GM18505 (cell line): ENCODE results near the gene ELOVL2.

Experiments
- ATAC-seq: cut with Tn5 transposase; IDR thresholded peaks from one replicate; pipeline ENCODE4 v1.9.1; 2021; ENCODE audit not compliant: unreplicated experiment
- POLR2A ChIP-seq: IDR thresholded peaks from 4 replicates; pipeline ENCODE4 v1.6.1; 2011; ENCODE audit warnings: borderline replicate concordance; ENCODE audit not compliant: insufficient read depth, insufficient read length; ENCODE audit errors: extremely low read depth

ELOVL2 gene

GRCh38 chr6:11042025-11042749, 1.9 kb downstream of the ELOVL2 start:
- ATAC-seq, result no peak
- TF ChIP-seq POLR2A, result no peak

DNA sequence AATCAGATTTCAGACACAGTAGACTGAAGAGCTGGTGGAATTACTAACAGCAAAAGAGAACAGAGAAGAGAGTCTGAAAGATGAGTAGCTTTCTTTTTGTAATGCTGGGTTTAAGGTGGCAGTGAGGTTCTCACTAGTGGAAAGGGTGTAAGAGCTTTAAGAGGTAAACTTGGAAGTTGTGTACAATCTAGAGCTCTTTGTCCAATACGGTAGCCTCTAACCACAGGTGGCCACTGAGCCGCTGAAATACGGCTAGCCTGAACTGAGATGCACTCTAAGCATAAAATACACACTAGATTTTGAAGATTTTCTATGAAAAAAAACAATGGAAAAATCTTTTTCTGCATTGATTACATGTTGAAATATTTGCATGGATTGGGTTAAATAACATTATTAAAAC, 4.0 kb downstream of the ELOVL2 start:
- TF ChIP-seq POLR2A, result no peak
- no peak for ATAC-seq

DNA sequence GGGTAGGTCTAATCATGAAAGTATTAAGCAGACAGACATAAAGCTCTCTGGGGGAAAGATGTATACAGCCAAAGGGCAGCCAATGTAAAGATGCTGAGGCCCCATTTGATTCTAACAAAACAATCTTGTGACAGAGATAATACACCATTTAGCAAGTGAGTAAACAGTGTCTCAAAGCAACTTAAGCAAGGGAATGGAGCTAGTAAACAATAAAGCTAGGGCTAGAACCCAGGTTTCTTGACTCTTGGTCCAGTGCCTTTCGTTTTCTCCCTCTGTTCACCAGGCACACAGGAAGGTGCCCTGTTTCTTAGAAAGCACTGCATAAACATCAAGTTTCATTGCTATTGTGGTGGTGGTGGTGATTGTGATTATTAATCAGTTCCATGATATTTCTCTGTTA, 5.1 kb downstream of the ELOVL2 start:
- TF ChIP-seq POLR2A, result no peak
- no peak for ATAC-seq

GRCh38 chr6:11036977-11037430, 7.1 kb downstream of the ELOVL2 start:
- TF ChIP-seq POLR2A, result no peak
- ATAC-seq, result no peak

DNA sequence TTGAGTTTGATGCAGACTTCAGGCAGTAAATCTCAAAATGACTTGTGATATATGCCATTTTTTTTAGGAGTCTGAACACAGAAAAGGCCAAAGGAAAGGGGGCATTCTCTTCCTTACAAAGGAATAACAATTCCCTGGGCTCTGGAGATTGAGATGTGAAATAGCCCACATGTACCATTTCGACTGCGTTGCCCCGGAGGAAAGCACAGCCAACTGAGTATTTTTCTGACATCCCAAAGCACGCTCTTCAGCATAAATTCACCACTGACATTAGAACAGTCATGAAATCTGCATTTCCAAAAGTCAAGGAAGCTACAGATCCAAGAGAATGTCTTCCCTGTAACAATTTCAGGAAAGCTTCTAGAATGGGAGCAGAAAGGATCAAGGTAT, 7.8 kb downstream of the ELOVL2 start:
- no peak for TF ChIP-seq POLR2A
- no peak for ATAC-seq

DNA sequence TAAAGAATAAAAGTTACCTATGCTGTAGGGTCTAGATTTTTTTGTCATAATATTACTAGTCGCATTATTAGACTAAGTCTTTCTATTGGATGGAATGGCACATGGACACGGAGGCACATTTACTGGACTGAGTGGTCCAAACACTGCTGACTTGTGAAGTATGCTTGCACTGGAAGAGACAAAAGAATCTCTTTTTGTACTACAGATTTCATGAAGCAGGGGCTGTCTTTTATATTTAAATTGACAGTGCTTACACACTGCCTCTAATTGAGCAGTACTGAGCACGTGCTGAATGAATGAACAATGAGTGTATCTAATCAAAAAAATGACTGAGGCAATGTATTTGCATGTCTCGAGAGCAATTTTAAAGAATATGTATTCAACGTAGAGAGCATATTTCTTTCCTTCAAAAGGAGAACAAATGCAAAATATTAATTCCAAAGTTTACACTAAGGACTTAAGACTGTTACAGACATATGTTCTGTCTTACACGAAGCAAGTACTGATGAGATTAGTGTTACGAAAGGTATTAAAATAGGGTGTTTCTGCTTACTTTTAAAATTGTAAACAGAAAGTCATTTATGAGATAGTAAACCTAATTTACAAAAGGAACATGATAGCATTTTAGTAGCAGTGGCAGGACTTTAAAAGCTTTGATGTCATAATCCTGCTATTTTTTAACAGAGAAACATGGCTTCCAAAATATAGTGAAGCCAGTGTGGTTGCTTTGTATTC, 8.3 kb downstream of the ELOVL2 start:
- no peak for ATAC-seq
- no peak for TF ChIP-seq POLR2A

- no peak for ATAC-seq
- TF ChIP-seq POLR2A, result no peak
These were observed 10.3 kb downstream of the ELOVL2 start for GRCh38 chr6:11033825-11034224.

DNA sequence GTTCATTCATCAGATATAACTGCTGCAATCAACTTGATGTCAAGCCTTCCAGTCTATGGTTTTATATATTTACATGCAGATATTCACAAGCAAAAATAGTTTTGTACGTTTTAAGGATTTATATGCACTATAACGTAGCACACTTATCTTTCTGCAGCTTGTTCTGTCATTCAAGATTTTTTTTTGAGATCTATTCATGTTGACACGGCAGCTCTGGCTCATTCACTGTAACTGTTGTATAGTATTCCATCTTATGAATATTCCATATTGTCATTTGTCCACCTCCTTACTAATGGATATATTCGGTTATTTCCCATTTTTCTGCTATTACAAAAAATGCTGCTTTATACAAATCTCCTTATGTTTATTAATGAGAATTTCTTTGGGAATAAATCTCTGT, 13.2 kb downstream of the ELOVL2 start:
- no peak for ATAC-seq
- TF ChIP-seq POLR2A, result no peak

GRCh38 chr6:11028959-11029358, 15.1 kb downstream of the ELOVL2 start:
- no peak for TF ChIP-seq POLR2A
- no peak for ATAC-seq

- no peak for TF ChIP-seq POLR2A
- no peak for ATAC-seq
These were observed 16.5 kb downstream of the ELOVL2 start for GRCh38 chr6:11027565-11028110.

DNA sequence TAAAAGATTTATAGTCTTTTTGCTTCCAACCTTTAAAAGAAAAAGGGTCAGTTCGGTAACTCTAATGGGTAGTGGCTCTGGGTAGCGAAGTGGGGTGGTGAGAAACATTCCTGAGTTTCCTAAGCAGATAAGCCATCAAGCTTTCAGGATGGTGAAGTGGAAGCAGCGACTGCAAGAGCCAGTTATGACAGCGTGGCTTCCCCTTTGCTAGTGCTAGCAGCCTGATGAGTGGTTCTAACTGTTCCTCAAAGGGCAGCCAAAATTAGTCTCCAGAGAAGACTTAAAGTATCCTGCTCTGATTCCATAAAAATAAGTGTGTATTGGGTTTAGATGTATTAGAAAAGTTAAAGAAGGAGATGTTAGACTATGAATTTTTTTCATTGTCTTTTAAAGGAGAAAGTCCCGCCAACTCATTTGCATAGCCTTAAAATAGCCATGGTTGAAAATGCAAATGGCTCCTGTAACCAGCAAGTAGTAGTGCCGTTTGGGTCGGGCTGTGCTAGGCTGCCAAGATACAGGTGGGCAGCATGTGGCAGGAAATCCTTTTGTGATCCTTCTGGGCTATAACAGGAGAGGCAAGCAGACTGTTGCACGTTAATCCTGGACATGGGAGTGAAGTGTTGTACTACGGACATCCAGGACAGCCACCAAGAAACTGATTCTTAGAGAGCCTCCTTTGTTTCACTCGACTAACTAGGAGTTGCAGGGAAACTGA, 18.0 kb downstream of the ELOVL2 start:
- peak; percentile 83 for ATAC-seq
- no peak for TF ChIP-seq POLR2A

DNA sequence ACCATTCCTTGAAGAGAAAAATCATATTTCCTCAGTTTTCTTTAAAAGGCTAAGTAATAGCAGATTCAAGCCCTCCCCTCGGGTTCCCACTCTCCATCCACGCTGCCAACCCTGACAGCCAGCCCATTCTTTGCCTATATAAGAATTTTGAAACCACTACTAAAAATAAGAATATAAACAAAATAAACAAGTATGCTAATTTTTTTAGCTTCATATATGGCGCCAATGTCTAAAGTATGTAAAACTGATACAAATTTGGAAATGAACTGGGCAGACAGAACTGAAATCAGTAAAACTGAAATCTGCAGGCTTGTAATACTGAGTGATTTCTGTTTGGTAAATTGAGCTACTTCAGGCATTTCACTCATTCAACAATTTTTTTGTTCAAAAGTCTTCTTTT, 19.0 kb downstream of the ELOVL2 start:
- ATAC-seq, result no peak
- no peak for TF ChIP-seq POLR2A

DNA sequence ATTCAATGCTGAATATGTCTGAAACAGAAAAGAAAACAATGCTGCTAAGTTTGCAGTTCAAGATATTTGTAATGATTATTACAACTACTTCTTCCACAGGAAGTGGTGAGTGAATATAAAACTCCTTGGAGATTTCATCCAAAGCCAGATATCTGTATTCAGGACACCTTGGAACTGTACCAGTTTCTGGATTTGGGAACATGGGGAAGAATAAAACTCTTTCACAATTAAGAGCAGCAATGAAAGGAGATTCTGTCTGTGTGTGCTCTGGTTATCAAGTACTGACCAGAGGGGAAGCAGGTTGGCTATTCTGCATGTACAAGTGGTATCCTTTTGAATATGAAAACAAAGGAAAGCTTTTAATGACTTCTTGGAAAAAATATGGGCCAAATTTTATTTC, 21.1 kb downstream of the ELOVL2 start:
- no peak for ATAC-seq
- TF ChIP-seq POLR2A, result no peak
